ENCODE data around the gene GNB5.
"Not testable (repeated sequence)": the region's sequence is repeated elsewhere in the genome, so short reads cannot be mapped to it uniquely, and the experiment has no call there.

GRCh38 chr15:52165494-52166131 lies 25.6 kb downstream of the GNB5 start:
- TF ChIP-seq CTCF (conservative IDR thresholded peaks at IDR 0.05); ZFX (IDR thresholded peaks at IDR 0.05): not testable (repeated sequence)
